ENCODE measurements around the gene ST3GAL3. TPM values are rescaled to one million over a fixed set of nuclear protein-coding genes. Genes with fewer than 3 reads are reported as not detected.

ST3GAL3 gene
- total RNA-seq, 4 donors from 2014 or later: 4.1 to 47.2 (median 19.0) TPM

- Histone ChIP-seq H3K9me3 (no peaks in the 10 kb centered on the region), H3K4me1 (no peaks in the 10 kb centered on the region), H3K27me3 (no peaks in the 10 kb centered on the region), H3K27ac (no peak overlapping the region), H3K36me3 (no peaks in the 10 kb centered on the region), H3K4me3 (no peak overlapping the region)
- intact Hi-C loops (cut with DNase I; ENCODE audit: low total_unique reads): no loop called here
- TF ChIP-seq, protein P1, sequence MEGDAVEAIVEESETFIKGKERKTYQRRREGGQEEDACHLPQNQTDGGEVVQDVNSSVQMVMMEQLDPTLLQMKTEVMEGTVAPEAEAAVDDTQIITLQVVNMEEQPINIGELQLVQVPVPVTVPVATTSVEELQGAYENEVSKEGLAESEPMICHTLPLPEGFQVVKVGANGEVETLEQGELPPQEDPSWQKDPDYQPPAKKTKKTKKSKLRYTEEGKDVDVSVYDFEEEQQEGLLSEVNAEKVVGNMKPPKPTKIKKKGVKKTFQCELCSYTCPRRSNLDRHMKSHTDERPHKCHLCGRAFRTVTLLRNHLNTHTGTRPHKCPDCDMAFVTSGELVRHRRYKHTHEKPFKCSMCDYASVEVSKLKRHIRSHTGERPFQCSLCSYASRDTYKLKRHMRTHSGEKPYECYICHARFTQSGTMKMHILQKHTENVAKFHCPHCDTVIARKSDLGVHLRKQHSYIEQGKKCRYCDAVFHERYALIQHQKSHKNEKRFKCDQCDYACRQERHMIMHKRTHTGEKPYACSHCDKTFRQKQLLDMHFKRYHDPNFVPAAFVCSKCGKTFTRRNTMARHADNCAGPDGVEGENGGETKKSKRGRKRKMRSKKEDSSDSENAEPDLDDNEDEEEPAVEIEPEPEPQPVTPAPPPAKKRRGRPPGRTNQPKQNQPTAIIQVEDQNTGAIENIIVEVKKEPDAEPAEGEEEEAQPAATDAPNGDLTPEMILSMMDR (IDR thresholded peaks at IDR 0.05): no peak
- DNase-seq: no peak
Observed at GRCh38 chr1:43924516-43924915, 217.2 kb downstream of the ST3GAL3 start.

- no peak for DNase-seq
- no peaks in the 10 kb centered on the region for H3K27me3 ChIP-seq
- TF ChIP-seq, protein P1 (IDR thresholded peaks at IDR 0.05): no peak
- no peak for TF ChIP-seq POLR2A (IDR thresholded peaks at IDR 0.05)
- no peak overlapping the region for H3K27ac ChIP-seq
- H3K9me3 ChIP-seq: no peaks in the 10 kb centered on the region
- intact Hi-C loops (cut with DNase I; ENCODE audit: low total_unique reads): no loop called here
- H3K4me3 ChIP-seq: no peak overlapping the region
- no peaks in the 10 kb centered on the region for H3K36me3 ChIP-seq
- no peaks in the 10 kb centered on the region for H3K4me1 ChIP-seq
Observed at GRCh38 chr1:43925846-43926245, 218.5 kb downstream of the ST3GAL3 start.

- H3K36me3 ChIP-seq: no peaks in the 10 kb centered on the region
- intact Hi-C loops (cut with DNase I; ENCODE audit: low total_unique reads): no loop called here
- H3K27me3 ChIP-seq: no peaks in the 10 kb centered on the region
- no peak overlapping the region for H3K4me3 ChIP-seq
- no peak for DNase-seq
- TF ChIP-seq, protein P1 (IDR thresholded peaks at IDR 0.05): peak in 1 of 4 experiments; percentile 12
- no peak for TF ChIP-seq POLR2A (IDR thresholded peaks at IDR 0.05)
- H3K9me3 ChIP-seq: no peaks in the 10 kb centered on the region
- peaks cover 0 to 11% of the 10 kb centered on the region in 2 donors for H3K4me1 ChIP-seq
- no peak overlapping the region for H3K27ac ChIP-seq
Observed at GRCh38 chr1:43930168-43930948, 223.0 kb downstream of the ST3GAL3 start.

DNA sequence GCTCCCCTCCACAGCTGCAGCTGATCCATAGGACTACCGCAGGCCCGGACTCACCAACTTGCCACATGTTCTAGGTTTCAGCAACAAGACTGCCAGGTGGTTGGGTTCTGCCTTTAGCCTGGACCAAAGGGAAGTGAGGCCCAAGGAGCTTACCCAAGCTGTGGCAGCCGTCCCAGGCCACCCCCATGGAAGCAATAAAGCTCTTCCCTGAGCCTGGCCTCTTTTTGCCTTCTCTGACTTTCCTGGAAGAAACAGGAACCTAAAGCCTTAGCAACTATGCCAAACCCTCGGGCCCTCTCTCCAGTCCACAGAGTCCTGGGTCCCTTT, 223.6 kb downstream of the ST3GAL3 start:
- Histone ChIP-seq H3K9me3 (no peaks in the 10 kb centered on the region), H3K27ac (no peak overlapping the region), H3K36me3 (no peaks in the 10 kb centered on the region), H3K27me3 (no peaks in the 10 kb centered on the region), H3K4me1 (peaks cover 0 to 11% of the 10 kb centered on the region in 2 donors), H3K4me3 (no peak overlapping the region)
- TF ChIP-seq POLR2A (IDR thresholded peaks at IDR 0.05): no peak
- TF ChIP-seq, protein P1 (IDR thresholded peaks at IDR 0.05): no peak
- intact Hi-C loops (cut with DNase I; ENCODE audit: low total_unique reads): no loop called here
- no peak for DNase-seq

GRCh38 chr1:43931711-43932660, 224.7 kb downstream of the ST3GAL3 start:
- H3K36me3 ChIP-seq: no peaks in the 10 kb centered on the region
- H3K9me3 ChIP-seq: no peaks in the 10 kb centered on the region
- H3K27ac ChIP-seq: no peak overlapping the region
- intact Hi-C loops (cut with DNase I; ENCODE audit: low total_unique reads): no loop called here
- no peak for DNase-seq
- no peak for TF ChIP-seq POLR2A (IDR thresholded peaks at IDR 0.05)
- TF ChIP-seq, protein P1 (IDR thresholded peaks at IDR 0.05): no peak
- H3K4me3 ChIP-seq: no peak overlapping the region
- peaks cover 0 to 11% of the 10 kb centered on the region in 2 donors for H3K4me1 ChIP-seq
- no peaks in the 10 kb centered on the region for H3K27me3 ChIP-seq

All from uterus (tissue), 4 donors.